Esophagus muscularis mucosa (tissue), 3 donors: ENCODE results near the gene CCDC182.

ENCODE experiments used
- POLR2A ChIP-seq: fragments of 450-650 bp; IDR thresholded peaks from one replicate; pipeline ENCODE4 v1.6.1; 2017; ENCODE audit warnings: antibody characterized with exemption, moderate library complexity, mild to moderate bottlenecking, low read depth
- POLR2AphosphoS5 ChIP-seq, 2 donors: sonication (generic); formaldehyde crosslinking; IDR thresholded peaks; one replicate each; pipeline ENCODE4 v1.6.1; 2017; ENCODE audit warnings: antibody characterized with exemption in 2 of 2
- TF ChIP-seq, protein P1 (sequence below), 3 experiments: fragments of 200-600 bp in 2 of 3; fragments of 450-650 bp in 1 of 3; sonication (generic) in 2 of 3; IDR thresholded peaks; one replicate each; pipeline ENCODE4 v1.5.1; 2017 to 2019; ENCODE audit warnings: antibody characterized with exemption in 3 of 3, mild to moderate bottlenecking in 2 of 3, moderate library complexity in 1 of 3

DNA sequence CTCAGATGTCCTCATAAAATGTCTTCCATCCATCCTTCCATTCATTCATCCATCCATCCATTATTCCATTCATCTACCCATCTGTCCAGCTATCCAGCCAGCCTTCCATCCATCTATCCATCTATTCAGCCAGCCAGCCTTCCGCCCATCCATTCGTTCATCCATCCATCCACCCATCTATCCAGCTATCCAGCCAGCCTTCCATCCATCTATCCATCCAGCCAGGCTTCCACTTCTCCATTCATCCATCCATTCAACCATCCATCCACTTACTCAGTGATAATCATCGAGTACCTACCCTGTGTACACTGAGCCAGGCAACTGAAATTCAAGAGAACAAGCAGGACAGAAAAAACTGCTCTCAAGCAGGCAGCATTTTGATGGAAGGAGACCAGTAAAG lies 4.6 kb upstream of the CCDC182 start:
- TF ChIP-seq POLR2AphosphoS5 (IDR thresholded peaks at IDR 0.05) (no peak), POLR2A (no peak)
- TF ChIP-seq, protein P1, sequence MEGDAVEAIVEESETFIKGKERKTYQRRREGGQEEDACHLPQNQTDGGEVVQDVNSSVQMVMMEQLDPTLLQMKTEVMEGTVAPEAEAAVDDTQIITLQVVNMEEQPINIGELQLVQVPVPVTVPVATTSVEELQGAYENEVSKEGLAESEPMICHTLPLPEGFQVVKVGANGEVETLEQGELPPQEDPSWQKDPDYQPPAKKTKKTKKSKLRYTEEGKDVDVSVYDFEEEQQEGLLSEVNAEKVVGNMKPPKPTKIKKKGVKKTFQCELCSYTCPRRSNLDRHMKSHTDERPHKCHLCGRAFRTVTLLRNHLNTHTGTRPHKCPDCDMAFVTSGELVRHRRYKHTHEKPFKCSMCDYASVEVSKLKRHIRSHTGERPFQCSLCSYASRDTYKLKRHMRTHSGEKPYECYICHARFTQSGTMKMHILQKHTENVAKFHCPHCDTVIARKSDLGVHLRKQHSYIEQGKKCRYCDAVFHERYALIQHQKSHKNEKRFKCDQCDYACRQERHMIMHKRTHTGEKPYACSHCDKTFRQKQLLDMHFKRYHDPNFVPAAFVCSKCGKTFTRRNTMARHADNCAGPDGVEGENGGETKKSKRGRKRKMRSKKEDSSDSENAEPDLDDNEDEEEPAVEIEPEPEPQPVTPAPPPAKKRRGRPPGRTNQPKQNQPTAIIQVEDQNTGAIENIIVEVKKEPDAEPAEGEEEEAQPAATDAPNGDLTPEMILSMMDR (IDR thresholded peaks at IDR 0.05), result no peak
